ENCODE results near the gene SGPL1. TPM values are rescaled to one million over a fixed set of nuclear protein-coding genes. Genes with fewer than 3 reads are reported as not detected.

SGPL1 gene
- total and polyA plus RNA-seq, 5 donors from 2014 or later = 12.8 to 30.4 (median 15.0) TPM

GRCh38 chr10:70849582-70850016, 33.9 kb downstream of the SGPL1 start:
- H3K27me3 Mint-ChIP-seq = no peaks in the 10 kb centered on the region
- no peak for ATAC-seq (ENCODE audit: low read depth in 2 of 2)
- no peak overlapping the region for H3K4me3 Mint-ChIP-seq
- peak overlapping the region in 1 of 3 donors; percentile 84 for H3K27ac Mint-ChIP-seq
- no peak for DNase-seq
- H3K27me3 ChIP-seq (ENCODE audit: control insufficient read depth, insufficient read depth, low read length) = no peaks in the 10 kb centered on the region
- peaks cover 52% of the 10 kb centered on the region for H3K36me3 ChIP-seq (ENCODE audit: control insufficient read depth, insufficient read depth, low read length)
- H3K9me3 Mint-ChIP-seq = no peaks in the 10 kb centered on the region
- H3K4me1 Mint-ChIP-seq = peaks cover 0 to 10% (median 6%) of the 10 kb centered on the region in 4 donors
- H3K27ac ChIP-seq (ENCODE audit: insufficient read depth, low read length, poor library complexity, severe bottlenecking) = no peak overlapping the region
- peaks cover 47% of the 10 kb centered on the region for H3K36me3 Mint-ChIP-seq
- no peaks in the 10 kb centered on the region for H3K4me1 ChIP-seq (ENCODE audit: control insufficient read depth, insufficient read depth, low read length, poor library complexity, severe bottlenecking)
- no peak overlapping the region for H3K4me3 ChIP-seq (ENCODE audit: low read depth, low read length)
- no peaks in the 10 kb centered on the region for H3K9me3 ChIP-seq (ENCODE audit: control insufficient read depth in 2 of 2, low read length in 2 of 2)

GRCh38 chr10:70850097-70850496, 34.3 kb downstream of the SGPL1 start:
- Mint-ChIP-seq H3K4me3 (no peak overlapping the region), H3K27me3 (no peaks in the 10 kb centered on the region), H3K27ac (no peak overlapping the region), H3K4me1 (peaks cover 0 to 10% (median 6%) of the 10 kb centered on the region in 4 donors), H3K36me3 (peaks cover 46% of the 10 kb centered on the region), H3K9me3 (no peaks in the 10 kb centered on the region)
- Histone ChIP-seq H3K27me3 (ENCODE audit: control insufficient read depth, insufficient read depth, low read length) (no peaks in the 10 kb centered on the region), H3K4me1 (ENCODE audit: control insufficient read depth, insufficient read depth, low read length, poor library complexity, severe bottlenecking) (no peaks in the 10 kb centered on the region), H3K36me3 (ENCODE audit: control insufficient read depth, insufficient read depth, low read length) (peaks cover 51% of the 10 kb centered on the region), H3K4me3 (ENCODE audit: low read depth, low read length) (no peak overlapping the region), H3K27ac (ENCODE audit: insufficient read depth, low read length, poor library complexity, severe bottlenecking) (no peak overlapping the region), H3K9me3 (ENCODE audit: control insufficient read depth in 2 of 2, low read length in 2 of 2) (no peaks in the 10 kb centered on the region)
- DNase-seq (no peak), ATAC-seq (ENCODE audit: low read depth in 2 of 2) (no peak)

DNA sequence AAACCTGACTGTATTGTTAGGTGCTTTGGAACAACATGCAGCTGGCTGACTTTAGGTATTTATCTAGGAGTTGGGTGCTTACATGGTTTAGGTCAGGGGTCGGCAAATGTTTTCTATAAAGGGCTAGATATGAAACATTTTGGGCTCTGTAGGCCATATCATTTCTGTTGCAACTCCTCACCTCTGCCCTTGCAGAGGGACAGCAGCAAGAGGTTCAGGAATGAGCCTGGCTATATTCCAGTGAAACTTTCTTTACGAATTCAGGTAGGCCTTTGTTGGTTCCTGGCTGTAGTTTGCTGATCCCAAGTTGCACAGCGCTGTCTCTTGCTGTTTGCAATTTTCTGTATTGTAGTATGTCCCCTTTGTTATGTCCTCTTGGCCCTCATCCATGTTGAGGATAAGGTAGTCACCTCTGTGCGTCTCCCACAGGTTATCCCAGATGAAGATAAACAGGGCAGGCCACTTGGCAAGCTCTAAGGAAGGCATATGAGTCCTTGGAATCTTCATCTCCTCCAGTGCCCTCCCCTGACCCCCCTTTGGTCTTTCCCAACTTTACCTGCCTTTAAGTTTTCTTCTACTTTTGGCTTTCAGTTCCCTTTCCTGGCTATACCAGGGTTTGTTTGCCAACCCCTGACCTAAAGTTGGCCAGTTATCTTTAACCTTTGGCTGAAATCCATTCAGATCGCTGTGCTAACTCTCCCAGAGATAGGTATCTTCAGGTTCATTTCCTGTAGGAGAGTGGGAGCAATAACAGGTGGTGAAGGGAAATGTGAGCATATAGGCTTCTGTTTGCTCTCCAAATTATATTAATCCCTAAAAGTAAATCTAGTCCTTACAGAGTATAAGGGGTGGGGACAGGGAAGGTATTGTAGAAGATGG, 36.1 kb downstream of the SGPL1 start:
- Mint-ChIP-seq H3K4me1 (peaks cover 0 to 10% (median 3%) of the 10 kb centered on the region in 4 donors), H3K4me3 (no peak overlapping the region), H3K9me3 (no peaks in the 10 kb centered on the region), H3K27me3 (no peaks in the 10 kb centered on the region), H3K27ac (peak overlapping the region in 1 of 3 donors; percentile 74), H3K36me3 (peaks cover 42% of the 10 kb centered on the region)
- no peak for ATAC-seq (ENCODE audit: low read depth in 2 of 2)
- DNase-seq = no peak
- H3K9me3 ChIP-seq (ENCODE audit: control insufficient read depth in 2 of 2, low read length in 2 of 2) = no peaks in the 10 kb centered on the region
- H3K36me3 ChIP-seq (ENCODE audit: control insufficient read depth, insufficient read depth, low read length) = peaks cover 49% of the 10 kb centered on the region
- H3K4me3 ChIP-seq (ENCODE audit: low read depth, low read length) = no peak overlapping the region
- H3K27me3 ChIP-seq (ENCODE audit: control insufficient read depth, insufficient read depth, low read length) = no peaks in the 10 kb centered on the region
- H3K4me1 ChIP-seq (ENCODE audit: control insufficient read depth, insufficient read depth, low read length, poor library complexity, severe bottlenecking) = no peaks in the 10 kb centered on the region
- H3K27ac ChIP-seq (ENCODE audit: insufficient read depth, low read length, poor library complexity, severe bottlenecking) = no peak overlapping the region

DNA sequence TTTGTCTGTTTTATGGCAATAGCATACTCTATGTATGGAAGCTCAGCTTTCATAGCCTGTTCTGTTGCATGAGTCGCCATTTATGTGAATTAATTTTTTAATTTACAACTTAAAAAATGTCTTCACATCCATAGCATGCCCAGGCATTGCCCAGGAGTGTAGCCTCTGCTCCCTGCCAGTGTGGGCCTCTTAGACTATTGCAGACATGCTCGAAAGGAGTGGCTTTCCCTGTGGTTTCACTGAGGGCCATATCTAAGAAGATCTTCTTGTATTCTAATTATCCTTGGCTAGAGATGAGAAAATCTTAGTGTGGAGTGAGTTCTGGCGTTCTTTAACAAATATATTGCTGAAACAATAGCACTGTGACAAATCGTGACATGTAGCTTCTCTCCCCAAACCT, 37.3 kb downstream of the SGPL1 start:
- H3K4me1 Mint-ChIP-seq = peaks cover 0 to 7% (median 3%) of the 10 kb centered on the region in 4 donors
- H3K4me3 Mint-ChIP-seq = no peak overlapping the region
- no peak overlapping the region for H3K27ac Mint-ChIP-seq
- no peaks in the 10 kb centered on the region for H3K27me3 Mint-ChIP-seq
- peaks cover 39% of the 10 kb centered on the region for H3K36me3 Mint-ChIP-seq
- no peak for ATAC-seq (ENCODE audit: low read depth in 2 of 2)
- H3K27ac ChIP-seq (ENCODE audit: insufficient read depth, low read length, poor library complexity, severe bottlenecking) = no peak overlapping the region
- H3K27me3 ChIP-seq (ENCODE audit: control insufficient read depth, insufficient read depth, low read length) = no peaks in the 10 kb centered on the region
- H3K9me3 ChIP-seq (ENCODE audit: control insufficient read depth in 2 of 2, low read length in 2 of 2) = no peaks in the 10 kb centered on the region
- H3K4me1 ChIP-seq (ENCODE audit: control insufficient read depth, insufficient read depth, low read length, poor library complexity, severe bottlenecking) = no peaks in the 10 kb centered on the region
- H3K4me3 ChIP-seq (ENCODE audit: low read depth, low read length) = no peak overlapping the region
- DNase-seq = no peak
- no peaks in the 10 kb centered on the region for H3K9me3 Mint-ChIP-seq
- H3K36me3 ChIP-seq (ENCODE audit: control insufficient read depth, insufficient read depth, low read length) = peaks cover 56% of the 10 kb centered on the region

- ATAC-seq (ENCODE audit: low read depth in 2 of 2) (no peak), DNase-seq (no peak)
- Mint-ChIP-seq H3K27ac (no peak overlapping the region), H3K9me3 (no peaks in the 10 kb centered on the region), H3K36me3 (peaks cover 41% of the 10 kb centered on the region), H3K4me3 (no peak overlapping the region), H3K4me1 (peaks cover 0 to 7% (median 3%) of the 10 kb centered on the region in 4 donors), H3K27me3 (no peaks in the 10 kb centered on the region)
- peaks cover 59% of the 10 kb centered on the region for H3K36me3 ChIP-seq (ENCODE audit: control insufficient read depth, insufficient read depth, low read length)
- no peak overlapping the region for H3K4me3 ChIP-seq (ENCODE audit: low read depth, low read length)
- no peak overlapping the region for H3K27ac ChIP-seq (ENCODE audit: insufficient read depth, low read length, poor library complexity, severe bottlenecking)
- H3K27me3 ChIP-seq (ENCODE audit: control insufficient read depth, insufficient read depth, low read length) = no peaks in the 10 kb centered on the region
- no peaks in the 10 kb centered on the region for H3K9me3 ChIP-seq (ENCODE audit: control insufficient read depth in 2 of 2, low read length in 2 of 2)
- no peaks in the 10 kb centered on the region for H3K4me1 ChIP-seq (ENCODE audit: control insufficient read depth, insufficient read depth, low read length, poor library complexity, severe bottlenecking)
These were observed 37.7 kb downstream of the SGPL1 start for GRCh38 chr10:70853457-70853856.

- no peak for ATAC-seq (ENCODE audit: low read depth in 2 of 2)
- H3K27me3 Mint-ChIP-seq = no peaks in the 10 kb centered on the region
These were observed 40.7 kb downstream of the SGPL1 start for GRCh38 chr10:70856454-70856853.

DNA sequence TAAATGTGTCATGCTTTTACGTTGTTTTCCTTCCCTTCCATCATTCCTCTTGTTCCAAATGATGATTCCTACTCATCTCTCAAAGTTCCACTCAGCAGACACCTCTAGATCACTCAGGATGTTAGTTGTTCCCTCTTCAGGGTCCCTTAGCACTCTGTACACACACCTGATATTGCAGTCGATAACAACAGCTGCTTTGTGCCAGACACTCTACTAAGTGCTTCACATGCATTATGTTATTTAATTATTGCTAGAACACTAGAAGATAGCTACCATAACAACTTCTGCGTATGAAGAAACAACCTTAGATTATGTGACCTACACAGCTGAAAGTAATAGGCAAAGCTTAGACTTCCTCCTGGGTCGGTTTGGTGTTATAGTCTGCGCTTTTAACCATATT, 43.0 kb downstream of the SGPL1 start:
- no peak for DNase-seq
- no peaks in the 10 kb centered on the region for H3K9me3 Mint-ChIP-seq
- Histone ChIP-seq H3K4me3 (ENCODE audit: low read depth, low read length) (no peak overlapping the region), H3K9me3 (ENCODE audit: control insufficient read depth in 2 of 2, low read length in 2 of 2) (no peaks in the 10 kb centered on the region), H3K36me3 (ENCODE audit: control insufficient read depth, insufficient read depth, low read length) (peaks cover 56% of the 10 kb centered on the region), H3K27me3 (ENCODE audit: control insufficient read depth, insufficient read depth, low read length) (no peaks in the 10 kb centered on the region), H3K4me1 (ENCODE audit: control insufficient read depth, insufficient read depth, low read length, poor library complexity, severe bottlenecking) (no peaks in the 10 kb centered on the region), H3K27ac (ENCODE audit: insufficient read depth, low read length, poor library complexity, severe bottlenecking) (no peak overlapping the region)
- no peaks in the 10 kb centered on the region for H3K27me3 Mint-ChIP-seq
- H3K36me3 Mint-ChIP-seq = peaks cover 48% of the 10 kb centered on the region
- H3K27ac Mint-ChIP-seq = peak overlapping the region in 2 of 3 donors; percentile 1 to 2
- no peaks in the 10 kb centered on the region for H3K4me1 Mint-ChIP-seq
- H3K4me3 Mint-ChIP-seq = no peak overlapping the region
- ATAC-seq (ENCODE audit: low read depth in 2 of 2) = no peak

More at GRCh38 chr10:70856454-70856853, 40.7 kb downstream of the SGPL1 start:
- Histone ChIP-seq H3K27me3 (ENCODE audit: control insufficient read depth, insufficient read depth, low read length) (no peaks in the 10 kb centered on the region), H3K4me1 (ENCODE audit: control insufficient read depth, insufficient read depth, low read length, poor library complexity, severe bottlenecking) (no peaks in the 10 kb centered on the region), H3K36me3 (ENCODE audit: control insufficient read depth, insufficient read depth, low read length) (peaks cover 69% of the 10 kb centered on the region), H3K9me3 (ENCODE audit: control insufficient read depth in 2 of 2, low read length in 2 of 2) (no peaks in the 10 kb centered on the region), H3K4me3 (ENCODE audit: low read depth, low read length) (no peak overlapping the region), H3K27ac (ENCODE audit: insufficient read depth, low read length, poor library complexity, severe bottlenecking) (no peak overlapping the region)
- Mint-ChIP-seq H3K36me3 (peaks cover 46% of the 10 kb centered on the region), H3K27ac (no peak overlapping the region), H3K4me3 (no peak overlapping the region), H3K9me3 (no peaks in the 10 kb centered on the region), H3K4me1 (no peaks in the 10 kb centered on the region)
- no peak for DNase-seq

Measured in CD4-positive, CD25-positive, alpha-beta regulatory T cell (primary cell).